Liver (tissue), 9 donors: ENCODE measurements around the gene WFDC10A. TPM values are rescaled to one million over a fixed set of nuclear protein-coding genes. Genes with fewer than 3 reads are reported as not detected.
"Not testable (repeated sequence)": the region's sequence is repeated elsewhere in the genome, so short reads cannot be mapped to it uniquely, and the experiment has no call there.

ENCODE experiments used
- DNase-seq: peaks from one replicate; pipeline ENCODE4 v3.0.0-alpha.2; 2017; ENCODE audit warnings: low spot score
- H3K27ac ChIP-seq, 2 donors: one replicate each; pipeline ENCODE4 v1.7.0; 2013; ENCODE audit warnings: inconsistent platforms in 2 of 2, low read length in 2 of 2, control low read depth in 1 of 2, low read depth in 1 of 2, mild to moderate bottlenecking in 1 of 2
- H3K27me3 ChIP-seq, 4 donors: one replicate each; pipeline versions ENCODE4 v1.6.1 to v1.7.0; 2013; ENCODE audit warnings: low read length in 3 of 4, inconsistent platforms in 1 of 4, mild to moderate bottlenecking in 1 of 4, moderate library complexity in 1 of 4; ENCODE audit not compliant: control insufficient read depth in 4 of 4, insufficient read depth in 4 of 4
- H3K36me3 ChIP-seq, 4 donors: one replicate each; pipeline versions ENCODE4 v1.6.1 to v1.7.0; 2013; ENCODE audit warnings: low read length in 3 of 4, mild to moderate bottlenecking in 3 of 4, low read depth in 1 of 4, moderate library complexity in 1 of 4; ENCODE audit not compliant: control insufficient read depth in 4 of 4, insufficient read depth in 3 of 4
- H3K4me1 ChIP-seq, 4 donors: one replicate each; pipeline versions ENCODE4 v1.6.1 to v1.7.0; 2013; ENCODE audit warnings: low read length in 3 of 4, mild to moderate bottlenecking in 3 of 4, moderate library complexity in 1 of 4; ENCODE audit not compliant: control insufficient read depth in 4 of 4, insufficient read depth in 4 of 4
- H3K4me3 ChIP-seq, 3 donors: one replicate each; pipeline versions ENCODE4 v1.6.1 to v1.7.0; 2013; ENCODE audit warnings: low read length in 3 of 3, control low read depth in 1 of 3, low read depth in 1 of 3, mild to moderate bottlenecking in 1 of 3
- H3K9ac ChIP-seq, 2 donors: one replicate each; pipeline ENCODE4 v1.7.0; 2013; ENCODE audit warnings: low read length in 2 of 2, mild to moderate bottlenecking in 2 of 2, moderate library complexity in 2 of 2, control low read depth in 1 of 2, low read depth in 1 of 2
- H3K9me3 ChIP-seq, 4 donors: one replicate each; pipeline versions ENCODE4 v1.6.1 to v1.7.0; 2013; ENCODE audit warnings: low read length in 3 of 4; ENCODE audit not compliant: control insufficient read depth in 4 of 4
- EGR1 ChIP-seq, 2 donors: IDR thresholded peaks; 2 replicates each; pipeline ENCODE4 v1.6.1; 2016 to 2018; ENCODE audit warnings: antibody characterized with exemption in 2 of 2, low read depth in 2 of 2
- FOXA1 ChIP-seq: IDR thresholded peaks from 2 replicates; pipeline ENCODE4 v1.6.1; 2016; ENCODE audit warnings: antibody characterized with exemption
- FOXA2 ChIP-seq: IDR thresholded peaks from 2 replicates; pipeline ENCODE4 v1.6.1; 2016; ENCODE audit warnings: antibody characterized with exemption
- GABPA ChIP-seq, 2 donors: IDR thresholded peaks in 1 of 2; conservative IDR thresholded peaks in 1 of 2; 2 replicates each; pipeline ENCODE4 v1.6.1; 2016; ENCODE audit warnings: antibody characterized with exemption in 2 of 2, mild to moderate bottlenecking in 1 of 2, moderate library complexity in 1 of 2
- NR2F2 ChIP-seq: IDR thresholded peaks from 2 replicates; pipeline ENCODE4 v1.6.1; 2016; ENCODE audit warnings: antibody characterized with exemption
- RXRA ChIP-seq, 2 donors: IDR thresholded peaks; 2 replicates each; pipeline ENCODE4 v1.6.1; 2017 to 2018; ENCODE audit warnings: antibody characterized with exemption in 2 of 2, mild to moderate bottlenecking in 1 of 2
- SP1 ChIP-seq: IDR thresholded peaks from 2 replicates; pipeline ENCODE4 v1.6.1; 2018; ENCODE audit warnings: antibody characterized with exemption, mild to moderate bottlenecking
- TAF1 ChIP-seq: conservative IDR thresholded peaks from 2 replicates; pipeline ENCODE4 v1.6.1; 2016; ENCODE audit warnings: antibody characterized with exemption, mild to moderate bottlenecking
- YY1 ChIP-seq: IDR thresholded peaks from 2 replicates; pipeline ENCODE4 v1.6.1; 2016; ENCODE audit warnings: antibody characterized with exemption, mild to moderate bottlenecking
- WGBS: extraction: QIAGEN DNeasy Blood & Tissue Kit; methylation state at CpG from one replicate; pipeline ENCODE4 v1.1.7; 2013; 5-methylcytosine and 5-hydroxymethylcytosine counted together
- polyA plus RNA-seq, 2 donors: library from polyadenylated mRNA; stranded (reverse) in 1 of 2; unstranded in 1 of 2; fragments of 200-250 nt in 1 of 2; fragments of >200 nt in 1 of 2; fragmentation: Nextera tagmentation in 1 of 2; extraction: Ambion mirVana in 1 of 2; gene quantifications; one replicate each; pipeline versions ENCODE4 v1.2.1 to v1.2.3, GENCODE V29; 2013 to 2015
- total RNA-seq, 2 donors: library from RNA; depleted of rRNA; stranded (reverse); fragments of >200 nt; gene quantifications; one replicate each; pipeline ENCODE4 v1.2.3, GENCODE V29; 2014
- TF ChIP-seq, protein P1 (sequence below): IDR thresholded peaks from 2 replicates; pipeline ENCODE4 v1.6.1; 2016; ENCODE audit warnings: antibody characterized with exemption
- TF ChIP-seq, protein P2 (sequence below): IDR thresholded peaks from 2 replicates; pipeline ENCODE4 v1.6.1; 2016; ENCODE audit warnings: antibody characterized with exemption, mild to moderate bottlenecking
- donor health status: healthy.
- donor health status: healthy.
- donor health status: healthy.
- donor health status: healthy.
- donor health status: healthy.

Gene WFDC10A
- total and polyA plus RNA-seq, 4 donors, result not detected

DNA sequence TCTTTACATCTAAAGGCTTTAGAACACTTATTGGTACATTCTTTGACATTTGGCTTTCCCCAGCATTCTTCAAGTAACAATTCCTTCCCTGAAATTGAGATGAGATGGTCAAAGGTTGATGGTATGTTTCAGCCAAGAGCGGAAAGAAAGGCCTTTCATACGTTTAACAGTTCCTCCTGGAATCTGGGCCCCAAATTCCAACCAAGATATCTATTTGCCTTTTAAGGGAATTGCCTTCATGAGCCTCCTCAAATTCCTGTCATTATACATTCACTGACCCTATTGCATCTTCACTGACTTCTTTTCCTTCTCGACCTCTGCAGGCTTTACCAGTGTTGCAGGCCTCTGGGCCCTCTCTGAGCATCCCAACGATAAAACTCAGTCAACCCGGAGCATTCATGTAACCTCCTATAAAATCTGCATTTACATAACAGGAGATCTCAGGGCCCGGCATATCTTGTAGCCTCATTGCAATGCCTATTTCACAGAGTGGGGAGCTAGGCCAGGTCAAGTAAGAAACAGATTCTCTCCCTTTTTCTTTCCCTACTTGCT is 19.8 kb downstream of the WFDC10A start (continued):
- TF ChIP-seq GABPA (IDR thresholded peaks at IDR 0.05 in 1 of 2, conservative IDR thresholded peaks at IDR 0.05 in 1 of 2) (no peak), YY1 (no peak), NR2F2 (no peak), SP1 (no peak), EGR1 (IDR thresholded peaks at IDR 0.05; ENCODE audit: low read depth in 2 of 2) (no peak), RXRA (IDR thresholded peaks at IDR 0.05) (no peak), TAF1 (no peak), FOXA2 (no peak)
- TF ChIP-seq, protein P1, sequence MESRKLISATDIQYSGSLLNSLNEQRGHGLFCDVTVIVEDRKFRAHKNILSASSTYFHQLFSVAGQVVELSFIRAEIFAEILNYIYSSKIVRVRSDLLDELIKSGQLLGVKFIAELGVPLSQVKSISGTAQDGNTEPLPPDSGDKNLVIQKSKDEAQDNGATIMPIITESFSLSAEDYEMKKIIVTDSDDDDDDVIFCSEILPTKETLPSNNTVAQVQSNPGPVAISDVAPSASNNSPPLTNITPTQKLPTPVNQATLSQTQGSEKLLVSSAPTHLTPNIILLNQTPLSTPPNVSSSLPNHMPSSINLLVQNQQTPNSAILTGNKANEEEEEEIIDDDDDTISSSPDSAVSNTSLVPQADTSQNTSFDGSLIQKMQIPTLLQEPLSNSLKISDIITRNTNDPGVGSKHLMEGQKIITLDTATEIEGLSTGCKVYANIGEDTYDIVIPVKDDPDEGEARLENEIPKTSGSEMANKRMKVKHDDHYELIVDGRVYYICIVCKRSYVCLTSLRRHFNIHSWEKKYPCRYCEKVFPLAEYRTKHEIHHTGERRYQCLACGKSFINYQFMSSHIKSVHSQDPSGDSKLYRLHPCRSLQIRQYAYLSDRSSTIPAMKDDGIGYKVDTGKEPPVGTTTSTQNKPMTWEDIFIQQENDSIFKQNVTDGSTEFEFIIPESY, result no peak

DNA sequence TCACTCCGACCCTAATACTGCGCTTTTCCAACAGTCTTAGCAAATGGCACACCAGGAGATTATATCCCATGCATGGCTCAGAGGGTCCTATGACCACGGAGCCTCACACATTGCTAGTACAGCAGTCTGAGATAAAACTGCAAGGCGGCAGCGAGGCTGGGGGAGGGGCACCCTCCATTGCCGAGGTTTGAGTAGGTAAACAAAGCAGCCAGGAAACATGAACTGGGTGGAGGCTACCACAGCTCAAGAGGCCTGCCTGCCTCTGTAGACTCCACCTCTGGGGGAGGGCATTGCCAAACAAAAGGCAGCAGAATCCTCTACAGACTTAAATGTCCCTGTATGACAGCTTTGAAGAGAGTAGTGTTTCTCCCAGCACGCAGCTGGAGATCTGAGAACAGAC is 22.2 kb downstream of the WFDC10A start:
- not testable (repeated sequence) for H3K27ac ChIP-seq, H3K4me1 ChIP-seq, H3K36me3 ChIP-seq, H3K27me3 ChIP-seq, DNase-seq, H3K9me3 ChIP-seq, H3K9ac ChIP-seq, H3K4me3 ChIP-seq
- WGBS, result 72% methylated on average over 7 of the region's 7 CpGs

DNA sequence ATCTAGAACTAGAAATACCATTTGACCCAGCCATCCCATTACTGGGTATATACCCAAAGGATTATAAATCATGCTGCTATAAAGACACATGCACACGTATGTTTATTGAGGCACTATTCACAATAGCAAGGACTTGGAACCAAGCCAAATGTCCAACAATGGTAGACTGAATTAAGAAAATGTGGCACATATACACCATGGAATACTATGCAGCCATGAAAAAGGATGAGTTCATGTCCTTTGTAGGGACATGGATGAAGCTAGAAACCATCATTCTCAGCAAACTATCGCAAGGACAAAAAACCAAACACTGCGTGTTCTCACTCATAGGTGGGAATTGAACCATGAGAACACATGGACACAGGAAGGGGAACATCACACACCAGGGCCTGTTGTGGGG is 27.5 kb downstream of the WFDC10A start:
- H3K4me1 ChIP-seq, H3K36me3 ChIP-seq, DNase-seq, H3K9me3 ChIP-seq, H3K4me3 ChIP-seq, H3K27me3 ChIP-seq, H3K27ac ChIP-seq, H3K9ac ChIP-seq: not testable (repeated sequence)
- WGBS, result 86% methylated on average over 3 of the region's 3 CpGs

DNA sequence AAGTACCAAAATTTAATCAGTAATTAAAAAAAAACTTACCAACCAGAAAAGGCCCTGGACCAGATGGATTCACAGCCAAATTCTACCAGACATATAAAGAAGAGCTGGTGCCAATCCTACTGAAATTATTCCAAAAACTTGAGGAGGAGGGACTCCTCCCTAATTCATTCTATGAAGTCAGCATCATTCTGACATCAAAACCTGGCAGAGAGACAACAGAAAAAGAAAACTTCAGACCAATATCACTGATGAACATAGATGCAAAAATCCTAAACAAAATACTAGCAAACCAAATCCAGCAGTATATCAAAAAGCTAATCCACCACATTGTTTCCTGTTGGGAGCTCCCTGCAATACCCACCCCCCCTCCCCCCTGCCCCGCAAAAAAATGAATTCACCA is 40.6 kb downstream of the WFDC10A start, which contains the start of gene WFDC11:
TSS of gene WFDC11 (minus strand) at position 101 of the 400 bp plus-strand sequence. CDS start 19,639 bp downstream, outside the sequence.
- TF ChIP-seq YY1, result no peak
- Histone ChIP-seq H3K27ac (no peak within 1 kb of the TSS), H3K4me3 (no peak within 1 kb of the TSS), H3K9me3 (no peaks in the 10 kb centered on the region), H3K4me1 (no peaks in the 10 kb centered on the region), H3K27me3 (no peaks in the 10 kb centered on the region), H3K9ac (no peak within 1 kb of the TSS), H3K36me3 (peaks cover 0 to 2% (median 0%) of the 10 kb centered on the region in 4 donors)
- DNase-seq, result no peak
- WGBS, result 72% methylated on average over 1 of the region's 1 CpG

DNA sequence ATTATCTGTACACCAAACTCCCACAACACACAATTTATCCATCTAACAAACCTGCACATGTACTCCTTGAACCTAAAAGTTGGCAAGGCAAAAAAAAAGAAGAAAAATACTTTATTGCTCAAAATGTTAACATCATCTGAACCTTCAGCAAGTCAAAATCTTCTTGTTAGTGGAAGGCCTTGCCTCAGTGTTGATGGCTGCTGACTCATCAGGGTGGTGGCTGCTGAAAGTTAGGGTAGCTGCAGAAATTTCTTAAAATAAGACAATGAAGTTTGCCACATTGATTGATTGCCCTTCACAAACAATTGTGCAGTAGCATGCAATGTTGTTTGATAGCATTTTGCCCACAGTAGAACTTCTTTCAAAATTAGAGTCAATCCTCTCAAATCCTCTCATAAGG is 43.2 kb downstream of the WFDC10A start:
- no peak for DNase-seq
- Histone ChIP-seq H3K27me3 (no peaks in the 10 kb centered on the region), H3K4me1 (no peaks in the 10 kb centered on the region), H3K9me3 (peaks cover 0 to 5% (median 0%) of the 10 kb centered on the region in 4 donors), H3K9ac (no peak overlapping the region), H3K27ac (no peak overlapping the region), H3K4me3 (no peak overlapping the region), H3K36me3 (peaks cover 0 to 2% (median 0%) of the 10 kb centered on the region in 4 donors)
- TF ChIP-seq FOXA1, result no peak
- TF ChIP-seq, protein P2, sequence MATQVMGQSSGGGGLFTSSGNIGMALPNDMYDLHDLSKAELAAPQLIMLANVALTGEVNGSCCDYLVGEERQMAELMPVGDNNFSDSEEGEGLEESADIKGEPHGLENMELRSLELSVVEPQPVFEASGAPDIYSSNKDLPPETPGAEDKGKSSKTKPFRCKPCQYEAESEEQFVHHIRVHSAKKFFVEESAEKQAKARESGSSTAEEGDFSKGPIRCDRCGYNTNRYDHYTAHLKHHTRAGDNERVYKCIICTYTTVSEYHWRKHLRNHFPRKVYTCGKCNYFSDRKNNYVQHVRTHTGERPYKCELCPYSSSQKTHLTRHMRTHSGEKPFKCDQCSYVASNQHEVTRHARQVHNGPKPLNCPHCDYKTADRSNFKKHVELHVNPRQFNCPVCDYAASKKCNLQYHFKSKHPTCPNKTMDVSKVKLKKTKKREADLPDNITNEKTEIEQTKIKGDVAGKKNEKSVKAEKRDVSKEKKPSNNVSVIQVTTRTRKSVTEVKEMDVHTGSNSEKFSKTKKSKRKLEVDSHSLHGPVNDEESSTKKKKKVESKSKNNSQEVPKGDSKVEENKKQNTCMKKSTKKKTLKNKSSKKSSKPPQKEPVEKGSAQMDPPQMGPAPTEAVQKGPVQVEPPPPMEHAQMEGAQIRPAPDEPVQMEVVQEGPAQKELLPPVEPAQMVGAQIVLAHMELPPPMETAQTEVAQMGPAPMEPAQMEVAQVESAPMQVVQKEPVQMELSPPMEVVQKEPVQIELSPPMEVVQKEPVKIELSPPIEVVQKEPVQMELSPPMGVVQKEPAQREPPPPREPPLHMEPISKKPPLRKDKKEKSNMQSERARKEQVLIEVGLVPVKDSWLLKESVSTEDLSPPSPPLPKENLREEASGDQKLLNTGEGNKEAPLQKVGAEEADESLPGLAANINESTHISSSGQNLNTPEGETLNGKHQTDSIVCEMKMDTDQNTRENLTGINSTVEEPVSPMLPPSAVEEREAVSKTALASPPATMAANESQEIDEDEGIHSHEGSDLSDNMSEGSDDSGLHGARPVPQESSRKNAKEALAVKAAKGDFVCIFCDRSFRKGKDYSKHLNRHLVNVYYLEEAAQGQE, result no peak
